Measurements from ENCODE around the gene EIF2AK3. TPM values are rescaled to one million over a fixed set of nuclear protein-coding genes. Genes with fewer than 3 reads are reported as not detected.
"Not testable (repeated sequence)": the region's sequence is repeated elsewhere in the genome, so short reads cannot be mapped to it uniquely, and the experiment has no call there.

EIF2AK3 gene
- total RNA-seq, 1 donor from 2014 or later: 11.8 TPM

GRCh38 chr2:88599527-88599926 lies 27.7 kb downstream of the EIF2AK3 start:
- ATAC-seq (no peak), DNase-seq (ENCODE audit: low spot score) (no peak)

- DNase-seq (ENCODE audit: low spot score): no peak
- ATAC-seq: no peak
Observed at GRCh38 chr2:88597168-88597567, 30.1 kb downstream of the EIF2AK3 start.

- ATAC-seq (no peak), DNase-seq (ENCODE audit: low spot score) (no peak)
Observed at GRCh38 chr2:88596141-88596830, 31.0 kb downstream of the EIF2AK3 start.

DNA sequence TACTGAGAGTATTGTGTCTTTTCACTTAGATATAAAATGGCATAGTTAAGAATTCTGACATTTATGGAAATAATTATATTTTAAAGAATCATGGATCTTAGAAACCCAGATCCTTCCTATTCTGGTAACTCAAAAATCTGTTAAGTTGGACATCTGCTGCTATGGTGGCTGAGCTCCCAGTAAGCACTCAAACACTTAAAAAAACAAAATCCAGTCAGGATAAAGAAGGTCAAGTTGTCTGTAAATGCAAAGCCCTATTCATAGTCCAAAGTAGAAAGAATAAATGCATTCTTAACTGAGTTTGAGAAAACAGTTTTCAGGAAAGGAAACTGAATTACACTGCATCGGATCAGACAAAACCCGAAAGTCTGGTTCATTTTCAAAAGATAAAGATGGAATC lies 35.6 kb downstream of the EIF2AK3 start:
- ATAC-seq: no peak
- no peak for DNase-seq (ENCODE audit: low spot score)

GRCh38 chr2:88590998-88591613 lies 36.2 kb downstream of the EIF2AK3 start:
- DNase-seq (ENCODE audit: low spot score): no peak
- ATAC-seq: peak; percentile 98

GRCh38 chr2:88585969-88586368 lies 41.3 kb downstream of the EIF2AK3 start:
- ATAC-seq (no peak), DNase-seq (ENCODE audit: low spot score) (no peak)

DNA sequence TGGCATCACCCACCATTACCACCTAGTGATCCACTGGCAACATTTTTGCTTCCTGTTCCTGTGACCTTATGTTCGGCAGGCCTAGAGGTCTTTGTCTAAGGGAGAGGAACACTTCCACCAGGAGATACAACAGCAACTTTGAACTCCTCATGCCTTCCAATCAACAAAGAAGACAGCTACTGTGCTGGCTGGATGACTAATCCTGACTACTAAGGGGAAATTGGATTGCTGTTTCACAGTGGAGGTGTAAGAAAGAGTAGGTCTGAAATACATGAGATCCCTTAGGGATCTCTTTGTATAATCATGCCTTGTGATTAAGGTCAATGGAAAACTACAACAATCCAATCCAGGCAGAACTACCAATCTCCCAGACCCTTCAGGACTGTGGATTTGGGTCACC lies 45.2 kb downstream of the EIF2AK3 start:
- DNase-seq (ENCODE audit: low spot score): no peak
- no peak for ATAC-seq

DNA sequence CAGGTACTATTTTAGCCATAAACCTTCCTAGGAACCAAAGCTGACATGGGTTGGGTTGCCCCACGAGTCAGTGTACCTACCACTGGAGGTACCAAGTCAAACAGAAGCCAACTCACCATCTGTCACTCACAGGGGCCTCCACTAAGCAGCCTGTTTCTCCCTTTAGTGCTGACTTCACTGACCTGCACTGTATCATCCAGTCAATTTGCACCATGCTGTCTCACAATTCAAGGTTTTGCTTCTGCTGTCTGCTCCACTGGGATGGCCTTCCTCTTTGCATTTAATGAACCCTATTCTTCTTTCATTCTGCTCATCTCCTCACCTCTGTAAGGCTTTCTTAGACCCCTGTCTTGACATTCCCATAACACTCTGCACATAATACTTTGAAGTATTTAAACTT lies 47.2 kb downstream of the EIF2AK3 start:
- ATAC-seq (no peak), DNase-seq (ENCODE audit: low spot score) (no peak)

DNA sequence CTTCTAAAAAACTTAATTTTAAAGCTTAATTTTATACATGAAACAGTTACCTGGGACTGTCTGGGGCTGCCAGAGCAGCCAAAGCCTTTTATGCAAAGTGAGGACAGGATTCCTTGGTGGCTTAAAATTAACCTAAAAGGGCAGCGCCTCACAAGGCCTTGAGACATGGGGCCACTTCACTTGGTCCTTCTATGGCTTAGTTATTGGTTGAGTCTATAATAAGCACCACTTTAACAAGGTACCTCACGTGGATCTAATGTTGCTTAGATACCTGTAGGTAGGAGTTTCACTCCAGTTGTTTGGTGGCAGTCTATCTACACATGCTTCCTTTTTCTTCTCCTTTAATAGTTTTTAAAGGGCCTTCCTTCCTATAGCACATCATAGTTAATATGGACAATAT lies 51.6 kb downstream of the EIF2AK3 start:
- no peak for ATAC-seq

DNA sequence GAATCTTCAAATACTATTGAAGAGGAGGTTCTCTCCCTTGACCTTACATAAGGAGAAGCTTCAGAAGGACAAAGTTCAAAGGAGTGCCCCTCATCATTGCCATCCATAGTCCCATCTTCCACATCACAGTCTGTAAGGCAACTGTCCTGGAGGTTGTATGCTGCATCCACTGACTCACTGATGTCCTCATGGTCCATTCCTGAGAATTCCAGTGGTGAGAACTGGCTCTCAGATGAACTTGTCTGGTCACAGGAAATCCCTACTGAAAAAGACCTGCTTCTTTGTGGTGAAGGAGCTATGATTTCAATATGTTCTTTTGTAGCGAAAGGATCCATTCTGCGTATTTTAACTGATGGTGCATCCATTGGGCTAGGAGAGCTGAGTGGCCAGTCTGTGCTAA lies 52.2 kb downstream of the EIF2AK3 start:
- ATAC-seq: no peak
- no peak for DNase-seq (ENCODE audit: low spot score)

More for the DNA sequence above, 51.6 kb downstream of the EIF2AK3 start:
- DNase-seq (ENCODE audit: low spot score): no peak

GRCh38 chr2:88574445-88574844 lies 52.8 kb downstream of the EIF2AK3 start:
- no peak for ATAC-seq
- DNase-seq (ENCODE audit: low spot score): no peak

- ATAC-seq: no peak
- DNase-seq (ENCODE audit: low spot score): no peak
Observed at GRCh38 chr2:88568179-88568578, 59.1 kb downstream of the EIF2AK3 start.

- no peak for DNase-seq (ENCODE audit: low spot score)
Observed at GRCh38 chr2:88564402-88564801, 62.9 kb downstream of the EIF2AK3 start.

GRCh38 chr2:88563129-88563528 lies 64.1 kb downstream of the EIF2AK3 start:
- ATAC-seq (no peak), DNase-seq (ENCODE audit: low spot score) (no peak)

More at GRCh38 chr2:88564402-88564801, 62.9 kb downstream of the EIF2AK3 start:
- no peak for ATAC-seq

DNA sequence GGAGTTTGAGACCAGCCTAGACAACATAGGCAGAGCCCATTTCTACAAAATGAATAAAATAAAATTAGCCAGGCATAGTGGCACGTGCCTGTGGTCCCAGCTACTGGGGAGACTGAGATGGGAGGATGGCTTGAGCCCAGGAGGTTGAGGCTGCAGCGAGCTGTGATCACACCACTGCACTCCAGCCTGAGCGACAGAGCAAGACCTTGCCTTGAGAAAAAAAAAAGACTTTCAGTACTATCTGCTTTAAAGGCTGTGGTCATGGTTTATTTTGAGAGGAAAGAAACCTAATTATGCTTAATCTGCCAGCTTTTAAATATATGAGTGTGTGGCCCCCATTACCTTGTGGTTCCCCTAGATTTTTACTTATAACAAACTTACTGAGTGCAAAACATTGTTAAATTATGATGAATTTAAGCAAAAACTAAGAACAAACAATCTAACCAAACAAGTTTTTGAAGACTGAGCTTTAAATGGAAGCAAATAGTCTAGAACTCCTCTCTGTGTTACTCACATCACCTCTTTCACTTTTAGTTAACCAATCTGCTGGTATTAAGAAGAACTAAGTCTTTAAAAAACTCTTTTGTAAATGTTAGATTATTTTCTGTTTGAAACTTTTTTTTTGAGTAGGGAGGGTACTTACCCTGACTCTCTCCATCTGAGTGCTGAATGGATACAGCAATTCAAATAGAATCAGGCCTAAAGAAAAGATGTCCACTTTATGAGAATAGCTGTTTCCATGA lies 65.4 kb downstream of the EIF2AK3 start:
- ATAC-seq: no peak
- no peak for DNase-seq (ENCODE audit: low spot score)

DNA sequence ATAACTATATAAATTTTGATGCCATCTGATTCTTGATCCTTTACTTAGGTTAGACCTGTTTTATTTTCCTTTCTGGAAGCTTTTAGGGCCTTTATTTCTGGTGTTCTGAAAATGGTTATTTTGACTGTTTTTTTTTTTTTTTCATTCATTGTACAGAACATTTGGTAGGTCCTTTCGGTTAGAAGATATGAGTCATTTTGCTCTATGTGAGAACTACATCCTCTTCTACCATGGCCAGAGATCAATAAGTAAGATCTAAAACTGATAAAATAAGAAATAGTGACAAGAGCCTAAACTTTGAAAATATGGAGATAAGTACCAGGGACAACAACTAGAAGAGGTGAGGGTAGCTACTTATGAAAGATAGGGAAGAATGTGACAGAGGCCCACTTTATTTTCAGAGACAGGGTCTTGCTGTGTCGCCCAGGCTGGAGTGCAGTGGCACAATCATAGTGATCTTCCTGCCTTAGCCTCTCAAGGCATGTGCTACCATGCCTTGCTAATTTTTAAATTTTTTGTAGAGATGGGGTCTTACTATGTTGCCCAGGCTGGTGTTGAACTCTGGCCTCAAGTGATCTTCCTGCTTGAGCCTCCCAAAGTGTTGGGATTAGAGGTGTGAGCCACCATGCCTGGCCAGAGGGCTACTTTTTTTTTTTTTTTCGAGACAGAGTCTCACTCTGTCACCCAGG lies 66.5 kb downstream of the EIF2AK3 start:
- no peak for ATAC-seq
- DNase-seq (ENCODE audit: low spot score): no peak

DNA sequence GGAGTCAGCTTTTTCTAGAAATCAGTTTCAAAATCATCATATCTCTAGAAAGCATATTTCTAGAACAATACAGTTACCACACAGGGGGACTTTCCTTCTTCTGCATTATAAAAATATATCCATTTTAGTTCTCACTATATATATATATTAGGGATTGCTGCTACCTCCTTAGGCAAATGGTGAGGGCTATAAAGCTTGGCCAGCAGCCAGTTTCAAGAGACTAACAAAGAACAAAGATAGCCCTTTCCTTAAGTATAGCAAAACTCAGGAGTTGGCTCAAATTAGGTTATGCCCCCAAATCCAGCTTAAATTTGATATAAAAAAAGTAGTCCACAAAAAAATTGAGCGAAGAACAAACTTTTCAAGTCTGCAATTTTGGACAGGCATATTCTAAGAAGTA lies 70.0 kb downstream of the EIF2AK3 start:
- DNase-seq (ENCODE audit: low spot score): no peak

DNA sequence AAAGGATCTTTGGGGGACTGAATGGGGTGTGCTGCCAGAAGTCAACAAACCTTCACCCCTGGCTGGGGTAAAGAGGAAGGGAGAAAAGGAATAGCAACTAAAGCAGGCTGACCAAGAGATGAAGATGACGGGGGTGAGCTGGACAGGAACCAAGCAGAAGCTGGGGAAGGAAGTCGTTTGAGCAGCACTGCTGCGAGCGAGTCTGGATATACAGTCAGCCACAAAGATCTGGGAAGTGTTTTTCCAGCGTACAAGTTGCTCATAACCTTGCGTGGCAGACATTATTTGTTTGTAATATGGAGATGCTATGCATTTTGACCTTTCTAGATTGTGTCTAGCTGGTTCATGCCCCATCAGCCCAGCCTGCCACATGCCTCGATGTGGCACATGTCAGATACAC lies 71.2 kb downstream of the EIF2AK3 start:
- DNase-seq (ENCODE audit: low spot score): no peak

More for the DNA sequence above, 70.0 kb downstream of the EIF2AK3 start:
- no peak for ATAC-seq

DNA sequence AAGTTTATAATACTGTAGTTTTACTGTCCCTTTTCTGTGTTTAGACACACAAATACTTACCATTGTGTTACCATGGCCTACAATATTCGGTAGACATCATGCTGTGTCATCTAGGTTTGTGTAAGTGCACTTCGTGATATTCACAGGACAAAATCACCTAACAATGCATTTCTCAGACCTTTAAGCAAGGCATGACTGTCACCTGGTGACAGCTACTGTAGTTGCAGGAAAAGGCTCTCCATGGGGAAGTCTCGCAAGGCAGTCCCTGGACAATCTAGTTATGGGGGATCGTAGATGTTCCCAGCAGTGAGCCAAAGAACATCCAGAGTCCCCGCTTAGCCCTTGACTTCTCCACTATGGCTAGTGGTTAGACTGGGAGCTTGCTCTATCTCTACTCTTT lies 73.1 kb downstream of the EIF2AK3 start:
- DNase-seq (ENCODE audit: low spot score): no peak

More for the DNA sequence above, 71.2 kb downstream of the EIF2AK3 start:
- ATAC-seq: peak; percentile 11

DNA sequence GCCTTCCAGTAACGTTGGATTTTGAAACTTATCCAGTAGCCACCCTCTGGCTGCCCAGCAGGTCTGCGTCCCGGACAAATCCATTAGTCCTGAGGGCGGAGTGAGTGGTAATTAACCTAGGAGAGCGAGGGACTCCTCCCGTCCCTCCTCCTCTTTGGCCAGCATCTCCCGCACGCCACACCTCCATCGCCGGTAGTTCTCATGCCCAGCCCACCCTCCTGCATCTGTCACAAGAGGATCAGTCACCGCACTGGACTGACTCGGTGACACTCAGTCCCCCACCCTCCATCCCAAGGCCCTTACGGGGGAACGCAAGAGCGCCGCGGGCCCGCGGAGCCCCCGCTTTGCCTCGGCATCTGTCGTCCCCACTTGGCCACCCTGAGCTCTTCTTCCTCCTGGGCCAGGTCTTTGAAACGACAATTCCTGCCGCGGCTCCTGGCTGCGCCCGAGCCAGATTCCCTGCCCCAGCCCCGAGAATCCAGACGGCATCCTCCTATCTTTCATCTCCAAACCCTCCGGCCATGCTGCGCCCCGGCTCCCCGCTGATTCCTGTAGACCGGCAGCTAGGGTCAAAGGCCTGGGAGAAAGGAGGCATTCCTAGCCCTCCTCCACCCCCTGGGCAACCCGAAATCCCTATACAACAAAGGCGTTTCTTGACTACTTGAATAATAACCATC lies 77.5 kb downstream of the EIF2AK3 start:
- ATAC-seq (no peak), DNase-seq (ENCODE audit: low spot score) (no peak)

More for the DNA sequence above, 73.1 kb downstream of the EIF2AK3 start:
- no peak for ATAC-seq

DNA sequence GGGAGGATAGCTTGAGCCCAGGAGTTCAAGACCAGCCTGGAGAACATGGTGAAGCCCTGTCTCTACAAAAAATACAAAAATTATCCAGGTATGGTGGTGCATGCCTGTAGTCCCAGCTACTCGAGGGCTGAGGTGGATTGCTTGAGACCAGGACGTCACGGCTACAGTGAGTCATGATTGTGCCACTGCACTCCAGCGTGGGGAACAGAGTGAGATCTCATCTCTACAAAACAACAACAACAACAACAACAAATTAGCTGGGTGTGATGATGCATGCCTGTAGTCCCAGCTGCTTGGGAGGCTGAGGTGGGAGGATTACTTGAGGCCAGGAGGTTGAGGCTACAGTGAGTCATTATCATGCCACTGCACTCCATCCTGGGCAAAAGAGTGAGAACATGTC lies 81.0 kb downstream of the EIF2AK3 start:
- ATAC-seq; DNase-seq (ENCODE audit: low spot score): not testable (repeated sequence)
